Measurements from ENCODE around the gene BASP1. TPM values are rescaled to one million over a fixed set of nuclear protein-coding genes. Genes with fewer than 3 reads are reported as not detected.
A peak's percentile ranks its signal among the peaks of the same experiment; 100 is the strongest.
"Not testable (repeated sequence)": the region's sequence is repeated elsewhere in the genome, so short reads cannot be mapped to it uniquely, and the experiment has no call there.

BASP1 gene
- total RNA-seq, 2 donors from 2014 or later: 6.2 to 9.4 TPM

DNA sequence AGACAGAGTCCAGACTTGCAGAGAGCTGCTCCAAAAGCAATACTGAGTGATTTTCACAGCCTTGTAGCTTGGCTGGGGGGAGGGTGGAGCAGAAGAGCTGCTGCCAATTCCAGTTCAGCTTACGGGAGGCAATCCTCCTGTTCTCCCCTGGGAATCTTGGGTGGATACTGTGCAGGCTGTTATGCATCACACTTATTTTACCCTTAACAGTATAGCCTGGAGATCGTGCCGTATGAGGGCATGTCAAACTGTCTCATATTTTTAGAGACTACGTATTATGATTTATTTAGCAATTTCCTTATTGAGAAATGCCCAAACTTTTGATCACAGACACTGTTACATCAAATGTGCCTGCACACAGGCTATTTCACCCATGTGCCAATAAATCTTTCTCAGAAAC is 85.2 kb downstream of the BASP1 start:
- ATAC-seq (peak in 1 of 2 donors; percentile 47), DNase-seq (peak; percentile 31)
- intact Hi-C loops (cut with DNase I): no loop called here

DNA sequence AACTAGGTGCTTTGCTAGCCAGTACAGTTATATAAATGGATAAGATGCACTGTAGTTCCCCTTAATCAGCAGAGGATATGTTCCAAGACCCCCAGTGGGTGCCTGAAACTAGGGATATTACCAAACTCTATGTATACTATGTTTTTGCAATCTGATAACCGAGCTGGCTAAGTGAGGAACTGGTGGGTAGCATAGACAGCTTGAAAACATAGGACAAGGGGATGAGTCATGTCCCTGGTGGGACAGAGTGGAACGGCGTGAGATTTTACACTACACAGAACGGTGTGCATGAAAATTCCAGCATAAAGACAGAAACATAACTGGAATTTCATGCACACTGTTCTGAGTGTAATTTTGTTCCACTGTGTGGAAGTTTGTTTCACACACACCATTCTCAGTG is 86.9 kb downstream of the BASP1 start:
- DNase-seq (no peak), ATAC-seq (peak in 1 of 2 donors; percentile 29)
- intact Hi-C loops (cut with DNase I): no loop called here

DNA sequence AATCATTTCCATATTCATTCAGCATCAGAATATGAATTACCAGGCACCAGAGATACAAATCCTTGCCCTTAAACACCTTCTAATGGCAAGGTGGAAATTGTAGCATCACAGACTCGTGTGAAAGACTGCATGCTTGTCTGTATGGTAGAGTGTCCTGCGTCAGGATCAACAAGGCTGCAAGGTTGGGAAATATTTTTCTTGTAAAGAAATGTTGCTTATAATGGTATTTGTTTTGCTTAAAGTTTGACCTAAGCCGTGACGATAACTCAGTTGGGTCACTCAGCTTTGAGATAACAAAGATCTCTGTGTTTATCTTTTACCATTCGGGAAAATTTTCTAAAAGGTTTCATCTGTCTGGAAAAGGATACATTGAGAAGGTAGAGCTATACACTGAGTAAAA is 87.6 kb downstream of the BASP1 start:
- no peak for DNase-seq
- no peak for ATAC-seq
- intact Hi-C loops (cut with DNase I): no loop called here

DNA sequence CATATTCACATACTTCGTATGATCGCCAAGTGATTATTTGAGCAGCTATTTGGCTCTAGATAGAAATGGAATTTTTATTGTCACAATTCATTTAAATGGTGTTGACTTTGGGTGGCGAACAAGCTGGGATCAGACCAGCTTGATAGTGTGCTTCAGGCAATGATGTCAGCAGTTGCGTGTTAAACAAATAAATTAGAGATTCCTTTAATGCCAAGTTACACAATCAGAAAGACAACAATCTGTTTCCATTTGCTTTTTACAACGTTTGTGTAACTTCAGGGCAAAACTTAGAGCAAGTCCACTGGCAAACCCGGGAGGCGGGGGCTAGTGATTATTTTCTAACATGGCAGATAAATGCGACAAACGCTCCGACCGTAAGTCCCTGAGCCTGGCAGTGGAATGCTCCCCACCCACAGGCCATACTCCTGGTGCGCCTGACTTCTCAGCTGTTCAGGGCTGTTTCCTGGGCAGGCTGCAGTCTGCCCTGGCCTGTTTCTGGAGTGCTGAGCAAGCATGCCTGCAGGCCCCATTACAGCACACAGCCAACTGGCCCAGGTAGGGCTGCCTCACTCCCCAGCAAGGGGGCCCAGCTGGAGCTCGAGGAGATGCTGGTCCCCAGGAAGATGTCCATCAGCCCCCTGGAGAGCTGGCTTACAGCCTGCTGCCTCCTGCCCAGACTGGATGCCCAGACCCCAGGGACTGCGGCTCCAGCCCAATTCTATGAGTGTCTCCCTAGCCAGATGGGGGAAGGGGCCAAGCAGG is 88.7 kb downstream of the BASP1 start:
- DNase-seq: peak; percentile 71
- peak; percentile 55 to 88 for ATAC-seq
- intact Hi-C loops (cut with DNase I): no loop called here

DNA sequence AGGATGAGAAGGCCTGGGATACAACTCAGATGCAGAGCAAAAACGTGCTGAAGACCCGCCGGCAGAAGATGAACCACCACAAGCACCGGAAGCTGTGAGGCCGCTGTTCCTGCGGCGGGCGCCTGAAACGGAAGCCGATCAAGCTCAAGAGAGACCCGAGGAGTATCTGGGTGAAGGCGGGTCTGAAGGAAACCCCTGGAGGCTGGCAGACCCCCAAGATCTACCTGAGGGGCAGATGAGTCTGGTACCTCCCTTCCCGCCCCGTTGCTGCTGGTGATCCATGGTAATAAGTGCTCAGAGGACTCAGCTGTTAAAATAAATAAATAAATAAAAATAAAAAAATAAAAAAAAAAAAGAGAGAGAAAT is 89.3 kb downstream of the BASP1 start:
- DNase-seq (no peak), ATAC-seq (no peak)
- intact Hi-C loops (cut with DNase I): no loop called here

DNA sequence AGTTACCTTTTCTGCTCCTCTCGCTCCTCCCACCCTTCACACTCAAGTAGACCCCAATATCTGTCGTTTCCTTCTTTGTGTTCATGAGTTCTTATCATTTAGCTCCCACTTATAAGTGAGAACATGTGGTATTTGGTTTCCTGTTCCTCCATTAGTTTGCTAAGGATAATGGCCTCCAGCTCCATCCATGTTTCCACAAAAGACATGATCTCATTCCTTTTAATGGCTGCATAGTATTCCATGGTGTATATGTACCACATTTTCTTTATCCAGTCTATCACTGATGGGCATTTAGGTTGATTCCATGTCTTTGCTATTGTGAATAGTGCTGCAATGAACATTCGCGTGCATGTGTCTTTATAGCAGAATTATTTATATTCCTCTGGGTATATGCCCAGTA is 90.0 kb downstream of the BASP1 start:
- DNase-seq; ATAC-seq; intact Hi-C loops (cut with DNase I): not testable (repeated sequence)

DNA sequence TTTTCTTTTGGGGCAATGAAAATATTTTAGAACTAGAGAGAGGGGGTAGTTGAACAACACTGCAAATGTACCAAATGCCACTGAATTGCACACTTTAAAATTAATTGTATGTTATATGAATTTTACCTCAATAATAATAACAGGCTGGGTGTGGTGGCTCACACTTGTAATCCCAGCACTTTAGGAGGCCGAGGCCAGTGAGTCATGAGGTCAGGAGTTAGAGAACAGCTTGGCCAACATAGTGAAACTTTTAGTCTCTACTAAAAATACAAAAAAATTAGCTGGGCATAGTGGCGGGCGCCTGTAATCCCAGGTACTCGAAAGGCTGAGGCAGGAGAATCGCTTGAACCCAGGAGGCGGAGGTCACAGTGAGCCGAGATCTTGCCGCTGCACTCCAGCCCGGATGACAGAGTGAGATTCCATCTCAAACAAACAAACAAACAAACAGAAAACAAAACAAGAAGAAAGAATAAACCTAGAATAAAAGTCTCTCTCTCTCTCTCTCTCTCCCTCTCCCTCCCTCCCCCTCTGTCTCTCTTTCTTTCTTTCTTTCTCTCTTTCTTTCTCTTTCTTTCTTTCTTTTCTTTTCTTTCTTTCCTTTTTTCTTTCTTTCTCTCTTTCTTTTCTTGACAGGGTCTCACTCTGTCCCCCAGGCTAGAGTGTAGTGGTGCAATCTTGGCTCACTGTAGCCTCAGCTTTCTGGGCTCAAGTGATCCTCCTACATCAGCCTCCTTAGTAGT is 91.1 kb downstream of the BASP1 start:
- DNase-seq (no peak), ATAC-seq (no peak)
- intact Hi-C loops (cut with DNase I): no loop called here

DNA sequence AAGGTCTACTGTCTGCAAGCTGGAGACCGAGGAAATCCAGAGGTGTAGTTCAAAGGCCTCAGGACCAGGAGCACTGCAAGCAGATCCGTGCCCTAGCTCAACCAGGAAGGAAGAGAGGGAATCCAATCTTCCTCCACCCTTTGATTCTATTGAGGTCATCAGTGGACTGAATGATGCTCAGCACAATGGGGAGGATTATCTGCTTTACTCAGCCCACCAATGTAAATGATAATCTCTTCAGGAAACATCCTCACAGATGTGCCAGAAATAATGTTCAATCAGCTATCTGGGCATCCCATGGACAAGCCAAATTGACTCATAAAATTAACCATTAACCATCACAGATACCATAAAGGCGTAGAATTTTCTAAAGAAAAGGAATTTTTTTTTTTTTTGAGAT is 92.0 kb downstream of the BASP1 start:
- intact Hi-C loops (cut with DNase I): no loop called here
- DNase-seq: no peak
- no peak for ATAC-seq

DNA sequence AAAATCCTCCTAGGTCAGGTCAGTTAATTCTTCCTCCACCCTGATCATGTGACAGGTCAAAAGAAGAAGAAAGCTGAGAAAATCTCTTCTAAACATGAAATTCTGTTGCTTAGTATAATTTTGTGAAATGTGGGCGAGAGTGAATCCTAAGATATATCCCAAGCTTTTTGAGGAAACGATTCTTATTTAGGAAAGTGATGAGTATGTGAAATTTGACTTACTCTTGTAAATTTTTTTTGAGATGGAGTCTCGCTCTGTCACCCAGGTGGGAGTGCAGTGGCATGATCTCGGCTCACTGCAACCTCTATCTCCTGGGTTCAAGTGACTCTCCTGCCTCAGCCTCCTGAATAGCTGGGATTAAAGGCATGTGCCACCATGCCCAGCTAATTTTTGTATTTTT is 93.1 kb downstream of the BASP1 start:
- ATAC-seq; intact Hi-C loops (cut with DNase I); DNase-seq: not testable (repeated sequence)

DNA sequence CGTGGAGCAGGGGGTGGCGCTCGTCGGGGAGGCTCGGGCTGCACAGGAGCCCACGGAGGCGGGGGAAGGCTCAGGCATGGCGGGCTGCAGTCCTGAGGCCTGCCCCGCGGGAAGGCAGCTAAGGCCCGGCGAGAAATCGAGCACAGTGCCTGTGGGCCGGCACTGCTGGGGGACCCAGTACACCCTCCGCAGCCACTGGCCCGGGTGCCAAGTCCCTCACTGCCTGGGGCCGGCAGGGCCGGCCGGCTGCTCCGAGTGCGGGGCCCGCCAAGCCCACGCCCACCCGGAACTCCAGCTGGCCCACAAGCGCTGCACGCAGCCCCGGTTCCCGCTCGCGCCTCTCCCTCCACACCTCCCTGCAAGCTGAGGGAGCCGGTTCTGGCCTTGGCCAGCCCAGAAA is 94.4 kb downstream of the BASP1 start:
- intact Hi-C loops (cut with DNase I); DNase-seq; ATAC-seq: not testable (repeated sequence)

DNA sequence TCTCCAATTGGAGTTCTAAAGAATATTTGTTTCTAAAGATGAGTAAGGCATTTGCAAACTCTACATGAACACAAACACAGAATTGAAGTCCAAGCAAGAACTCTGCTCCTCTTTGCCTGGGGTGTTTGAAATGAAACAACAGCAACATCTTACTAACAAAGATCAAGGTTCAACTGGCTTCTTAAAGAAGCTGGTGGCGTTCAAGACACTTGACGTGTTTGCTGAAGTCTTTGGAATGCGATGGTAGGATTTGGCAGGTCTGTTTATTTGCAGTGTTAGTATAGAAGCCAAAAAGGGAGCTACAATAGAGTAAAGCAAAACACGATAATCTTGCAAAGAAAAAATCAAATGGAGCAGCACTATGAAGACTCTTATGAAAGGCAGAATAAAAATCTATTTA is 94.9 kb downstream of the BASP1 start:
- intact Hi-C loops (cut with DNase I): no loop called here
- no peak for ATAC-seq
- DNase-seq: no peak

DNA sequence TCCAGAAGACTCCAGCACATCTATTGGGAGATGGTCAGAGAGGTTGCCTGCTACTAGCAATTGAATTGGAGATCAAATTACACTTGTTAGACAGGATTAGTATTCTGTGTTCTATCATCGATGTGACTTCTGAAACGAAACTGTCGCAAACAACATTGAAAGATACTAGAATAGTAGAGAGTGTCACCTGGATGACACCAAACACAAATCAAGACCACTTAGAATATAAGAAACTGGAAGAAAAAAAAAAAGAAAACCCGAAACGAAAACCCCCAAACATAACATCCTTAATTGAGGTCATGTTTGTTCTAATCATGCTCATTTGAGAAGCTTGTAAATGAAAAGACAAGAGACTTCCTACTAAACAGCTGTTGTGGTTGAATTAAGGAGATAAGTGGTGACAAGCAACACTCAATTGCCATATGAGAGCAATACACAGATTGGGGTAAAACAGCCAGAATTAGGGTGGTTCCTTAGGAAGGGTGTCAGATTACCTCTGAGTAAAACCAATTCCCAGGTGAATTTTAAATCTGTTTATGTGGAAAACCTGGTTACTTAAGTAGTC is 97.6 kb downstream of the BASP1 start:
- DNase-seq (no peak), ATAC-seq (no peak)
- intact Hi-C loops (cut with DNase I): no loop called here

DNA sequence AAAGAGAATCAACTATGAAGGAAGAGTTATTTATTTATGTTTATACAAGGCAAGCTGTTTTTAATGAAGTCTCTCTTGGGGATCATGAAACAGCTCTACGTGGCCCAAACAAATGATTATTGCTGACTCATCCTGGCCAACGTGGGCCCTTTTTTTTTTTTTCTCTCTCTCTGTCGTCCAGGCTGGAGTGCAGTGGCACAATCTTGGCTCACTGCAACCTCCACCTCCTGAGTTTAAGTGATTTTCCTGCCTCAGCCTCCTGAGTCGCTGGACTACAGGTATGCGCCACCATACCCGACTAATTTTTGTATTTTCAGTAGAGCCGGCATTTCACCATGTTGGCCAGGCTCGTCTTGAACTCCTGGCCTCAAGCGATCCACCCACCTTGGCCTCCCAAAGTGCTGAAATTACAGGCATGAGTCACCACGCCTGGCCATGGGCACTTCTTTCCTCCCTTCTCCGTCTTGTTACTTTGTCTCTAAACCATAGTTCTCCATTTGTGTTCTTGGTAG is 98.3 kb downstream of the BASP1 start:
- intact Hi-C loops (cut with DNase I): no loop called here
- ATAC-seq (no peak), DNase-seq (no peak)

DNA sequence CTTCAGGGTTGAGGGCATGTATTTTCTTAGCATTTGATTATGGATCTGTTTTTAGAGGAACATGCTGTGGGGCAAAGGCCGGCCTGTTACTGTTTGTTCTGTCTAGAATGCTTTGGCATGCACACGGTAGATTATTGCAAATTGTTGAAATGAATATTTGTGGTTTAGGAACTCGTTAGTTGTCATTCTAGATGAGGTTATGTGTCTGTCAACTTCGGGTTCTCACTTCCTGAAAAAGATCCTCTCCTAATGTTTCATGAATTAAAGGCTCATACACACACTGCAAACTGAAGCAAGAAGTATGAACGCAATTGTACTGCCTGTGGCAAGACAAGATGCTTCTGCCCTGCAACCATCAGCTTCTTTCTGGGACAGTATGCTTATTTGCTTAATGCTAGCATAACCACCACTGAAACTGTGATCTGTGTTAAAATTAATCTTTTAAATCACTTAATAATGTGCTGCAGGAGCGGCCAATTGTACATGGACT is 99.6 kb downstream of the BASP1 start:
- intact Hi-C loops (cut with DNase I): no loop called here
- peak; percentile 27 to 43 for ATAC-seq
- no peak for DNase-seq

DNA sequence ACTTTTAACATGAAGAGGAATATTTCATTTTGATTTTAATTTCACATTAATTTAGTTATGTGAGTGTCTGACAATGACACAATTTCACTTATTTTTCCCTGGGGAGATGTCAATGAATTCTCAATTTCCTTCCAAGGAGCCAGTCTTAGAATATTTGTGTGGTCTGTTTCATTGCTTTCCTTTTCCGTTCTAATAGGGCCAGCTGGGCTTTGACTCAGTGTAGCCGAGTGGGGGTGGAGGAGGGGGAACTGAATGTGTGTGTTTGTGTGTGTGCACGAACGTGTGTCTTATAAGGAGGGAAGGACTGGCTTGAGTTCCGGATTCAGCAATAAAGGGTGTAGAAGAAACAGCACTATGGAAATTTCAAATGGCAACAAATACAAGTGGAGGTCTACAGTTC is 100.0 kb downstream of the BASP1 start:
- DNase-seq: no peak
- intact Hi-C loops (cut with DNase I): no loop called here
- ATAC-seq: peak in 1 of 2 donors; percentile 59

DNA sequence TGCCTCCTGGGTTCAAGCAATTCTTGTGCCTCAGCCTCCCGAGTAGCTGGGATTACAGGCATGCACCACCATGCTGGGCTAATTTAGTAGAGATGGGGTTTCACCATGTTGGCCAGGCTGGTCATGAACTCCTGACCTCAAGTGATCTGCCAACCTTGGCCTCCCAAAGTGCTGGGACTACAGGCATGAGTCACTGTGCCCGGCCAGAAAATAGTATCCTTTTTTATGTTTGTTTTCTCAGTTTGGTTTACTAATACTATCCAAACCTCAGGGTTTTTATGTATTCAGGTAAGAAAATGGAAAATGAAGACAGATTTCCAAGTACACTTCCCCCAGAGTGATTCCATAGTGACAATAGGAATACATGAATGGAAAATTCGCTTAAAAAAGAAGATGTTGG is 101.7 kb downstream of the BASP1 start:
- ATAC-seq; DNase-seq; intact Hi-C loops (cut with DNase I): not testable (repeated sequence)

DNA sequence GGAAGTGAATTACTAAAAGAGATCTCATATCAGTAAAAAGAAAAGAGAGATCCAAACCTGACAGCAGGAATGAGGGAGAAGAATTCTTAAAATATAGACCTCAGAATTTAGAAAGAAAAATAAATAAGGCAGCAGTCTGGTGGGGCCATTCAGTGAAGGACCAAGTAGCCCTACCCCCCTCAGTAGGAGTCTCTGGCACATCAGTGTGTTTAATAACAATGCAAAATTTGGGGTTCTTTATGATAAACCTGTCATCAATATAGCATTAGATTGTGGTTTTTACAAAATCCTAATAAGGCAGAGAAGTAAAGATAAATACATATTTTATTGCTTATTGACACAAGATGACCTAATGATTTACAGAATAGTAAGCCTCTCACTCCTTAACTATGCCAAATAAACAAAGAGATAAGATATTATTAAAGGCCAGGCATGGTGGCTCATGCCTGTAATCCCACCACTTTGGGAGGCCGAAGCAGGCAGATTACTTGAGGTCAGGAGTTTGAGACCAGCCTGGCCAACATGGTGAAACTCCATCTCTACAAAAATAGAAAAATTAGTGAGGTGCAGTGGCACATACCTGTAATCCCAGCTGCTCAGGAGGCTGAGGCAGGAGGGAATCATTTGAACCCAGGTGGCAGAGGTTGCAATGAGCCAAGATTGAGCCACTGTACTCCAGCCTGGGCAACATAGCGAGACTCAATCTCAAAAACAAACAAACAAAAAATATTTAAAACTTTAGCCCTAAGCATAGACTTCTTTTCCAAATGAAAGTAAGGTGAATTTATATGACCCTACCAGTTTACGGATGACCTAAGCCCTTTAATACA is 108.6 kb downstream of the BASP1 start:
- no peak for ATAC-seq
- intact Hi-C loops (cut with DNase I): no loop called here

More for the DNA sequence above, 108.6 kb downstream of the BASP1 start:
- no peak for DNase-seq
